SKM-1 treated with dmso at 0.1 percent for 144 hours (cell line): ENCODE data around the gene FNDC4.
"Not testable (repeated sequence)": the region's sequence is repeated elsewhere in the genome, so short reads cannot be mapped to it uniquely, and the experiment has no call there.

Experiments
- DNase-seq: peaks from one replicate; lab custom pipeline; 2025; ENCODE audit not compliant: unreplicated experiment; lab: John Stamatoyannopoulos, UW

FNDC4 gene, protein sequence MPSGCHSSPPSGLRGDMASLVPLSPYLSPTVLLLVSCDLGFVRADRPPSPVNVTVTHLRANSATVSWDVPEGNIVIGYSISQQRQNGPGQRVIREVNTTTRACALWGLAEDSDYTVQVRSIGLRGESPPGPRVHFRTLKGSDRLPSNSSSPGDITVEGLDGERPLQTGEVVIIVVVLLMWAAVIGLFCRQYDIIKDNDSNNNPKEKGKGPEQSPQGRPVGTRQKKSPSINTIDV

DNA sequence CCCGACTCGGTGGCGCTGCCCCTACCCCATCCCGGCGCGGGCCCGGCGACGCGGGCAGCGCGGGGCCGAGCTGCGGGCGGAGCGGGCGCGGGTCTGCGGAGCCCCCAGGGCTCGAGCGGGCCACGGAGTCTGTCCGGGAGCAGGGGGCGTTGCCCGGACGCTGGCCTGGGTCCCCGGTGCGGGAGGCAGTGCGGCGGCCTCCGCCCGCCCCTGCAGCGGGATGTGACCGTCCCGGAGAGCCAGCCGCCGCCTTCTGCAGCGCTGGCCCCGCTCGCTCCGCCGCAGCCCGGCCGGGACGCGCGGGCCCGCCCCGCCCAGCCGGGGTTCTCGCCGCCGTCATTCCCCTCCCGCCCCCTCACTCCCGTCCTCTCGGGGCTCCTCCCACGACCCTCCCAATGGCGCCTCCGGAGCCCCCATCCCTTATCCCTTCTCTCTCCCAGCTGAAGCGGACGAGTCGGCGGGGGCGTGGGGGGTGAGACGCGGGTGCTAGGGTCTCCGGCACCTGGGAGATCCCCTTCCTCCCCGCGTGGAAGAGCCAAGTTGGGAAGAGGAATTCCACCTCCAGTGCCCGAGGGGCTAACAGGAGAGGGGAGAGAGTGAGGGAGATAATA is at the start of gene FNDC4:
Gene FNDC4, minus strand, starts transcription at position 257 of the 611 bp plus-strand sequence. CDS start 521 bp downstream, outside the sequence.
- DNase-seq: no peak

DNA sequence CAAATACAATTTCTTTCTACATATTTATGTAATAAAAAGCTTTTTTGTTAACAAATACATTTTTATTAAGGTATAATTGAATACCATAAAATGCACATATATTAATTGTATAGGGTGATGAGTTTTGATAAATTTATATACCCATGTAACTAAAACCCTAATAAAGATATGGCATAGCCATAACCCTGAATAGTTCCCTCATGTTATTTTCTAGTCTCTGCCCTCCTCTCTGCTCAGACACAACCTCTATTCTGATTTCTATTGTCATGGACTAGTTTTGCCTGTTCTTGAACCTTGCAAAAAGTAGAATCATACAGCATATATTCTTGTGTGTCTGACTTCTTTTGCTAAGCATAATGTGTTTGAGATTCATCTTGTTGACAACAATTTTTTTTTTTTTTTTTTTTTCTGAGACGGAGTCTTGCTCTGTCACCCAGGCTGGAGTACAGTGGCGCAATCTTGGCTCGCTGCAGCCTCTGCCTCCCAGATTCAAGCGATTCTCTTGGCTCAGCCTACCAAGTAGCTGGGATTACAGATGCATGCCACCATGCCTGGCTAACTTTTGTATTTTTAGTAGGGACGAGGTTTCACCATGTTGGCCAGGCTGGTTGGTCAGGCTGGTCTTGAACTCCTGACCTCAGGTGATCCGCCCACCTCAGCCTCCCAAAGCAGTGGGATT is 49.3 kb upstream of the FNDC4 start:
- no peak for DNase-seq

DNA sequence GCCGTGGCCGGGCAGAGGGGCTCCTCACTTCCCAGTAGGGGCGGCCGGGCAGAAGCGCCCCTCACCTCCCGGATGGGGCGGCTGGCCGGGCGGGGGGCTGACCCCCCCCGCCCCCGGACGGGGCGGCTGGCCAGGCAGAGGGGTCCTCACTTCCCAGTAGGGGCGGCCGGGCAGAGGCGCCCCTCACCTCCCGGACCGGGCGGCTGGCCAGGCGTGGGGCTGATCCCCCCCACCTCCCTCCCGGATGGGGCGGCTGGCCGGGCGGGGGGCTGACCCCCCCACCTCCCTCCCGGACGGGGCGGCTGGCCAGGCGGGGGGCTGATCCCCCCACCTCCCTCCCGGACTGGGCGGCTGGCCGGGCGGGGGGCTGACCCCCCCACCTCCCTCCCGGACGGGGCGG is 44.6 kb upstream of the FNDC4 start:
- not testable (repeated sequence) for DNase-seq

DNA sequence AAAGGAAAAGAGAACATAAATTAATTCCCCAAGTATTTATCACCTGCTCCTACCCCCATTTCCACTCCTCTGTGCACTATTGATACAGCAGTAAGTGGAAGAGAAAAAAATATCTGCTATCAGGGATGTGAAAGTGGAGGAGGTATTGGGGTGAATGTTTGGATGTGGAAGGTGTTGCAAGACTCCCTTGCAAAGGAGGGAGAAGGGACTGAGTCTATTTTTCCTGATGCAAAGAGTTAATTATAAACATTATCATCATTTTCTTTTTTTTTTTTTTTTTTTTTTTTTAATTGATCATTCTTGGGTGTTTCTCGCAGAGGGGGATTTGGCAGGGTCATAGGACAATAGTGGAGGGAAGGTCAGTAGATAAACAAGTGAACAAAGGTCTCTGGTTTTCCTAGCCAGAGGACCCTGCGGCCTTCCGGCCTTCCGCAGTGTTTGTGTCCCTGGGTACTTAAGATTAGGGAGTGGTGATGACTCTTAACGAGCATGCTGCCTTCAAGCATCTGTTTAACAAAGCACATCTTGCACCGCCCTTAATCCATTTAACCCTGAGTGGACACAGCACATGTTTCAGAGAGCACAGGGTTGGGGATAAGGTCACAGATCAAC is 43.9 kb upstream of the FNDC4 start:
- DNase-seq: not testable (repeated sequence)

DNA sequence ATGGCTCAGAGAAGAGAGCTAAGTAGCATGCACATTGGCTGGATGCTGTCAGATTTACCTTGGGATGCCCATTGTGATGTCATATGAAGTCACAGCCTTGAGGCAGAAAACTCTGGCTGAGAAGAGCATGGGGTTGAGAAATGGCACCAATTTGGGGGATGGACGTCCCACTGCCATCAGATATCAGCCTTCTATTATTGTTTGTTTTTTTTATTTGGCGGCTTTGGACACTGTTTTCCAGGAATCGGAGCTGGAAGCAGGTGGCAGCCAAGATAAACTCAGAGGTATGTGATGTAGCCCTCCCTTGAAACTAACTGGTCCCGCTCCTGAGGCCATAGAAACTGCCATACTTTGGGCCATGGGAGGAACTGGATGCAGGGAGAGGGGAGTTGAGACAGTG is 42.3 kb upstream of the FNDC4 start:
- no peak for DNase-seq

DNA sequence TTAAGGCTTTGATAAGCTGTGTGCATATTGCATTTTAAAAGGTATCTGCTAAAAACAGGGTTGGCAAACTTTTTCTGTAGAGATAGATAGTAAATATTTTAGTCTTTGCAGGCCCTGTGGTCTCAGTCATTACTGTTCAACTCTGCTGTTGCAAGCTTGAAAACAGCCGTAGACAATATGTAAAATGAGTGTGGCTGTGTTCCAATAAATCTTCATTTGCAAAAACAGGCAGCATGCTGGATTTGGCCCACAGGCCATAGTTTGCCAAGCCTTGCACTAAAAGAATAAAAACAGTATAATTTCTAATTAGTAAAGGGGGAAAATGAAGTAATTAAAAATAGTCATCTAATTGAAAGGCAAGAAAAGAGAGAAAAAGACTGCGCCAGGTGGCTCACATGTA is 37.0 kb upstream of the FNDC4 start:
- DNase-seq: no peak

DNA sequence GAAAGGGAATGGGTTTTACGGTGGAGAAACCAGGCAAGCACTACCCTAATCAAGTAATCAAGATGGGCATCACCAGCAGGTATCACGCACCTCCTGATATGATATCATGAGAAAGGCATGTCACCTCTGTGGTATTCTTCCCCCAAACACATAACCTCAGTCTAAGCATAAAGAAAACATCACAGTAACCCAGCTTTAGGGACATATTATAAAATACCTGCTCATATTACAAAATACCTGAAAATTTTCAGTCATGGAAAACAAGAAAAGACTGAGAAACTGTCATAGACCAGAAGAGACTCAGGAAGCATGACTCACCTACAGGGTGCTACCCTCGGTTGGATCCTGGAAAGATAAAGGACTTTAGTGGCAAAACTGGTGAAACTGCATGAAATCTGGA is 32.2 kb upstream of the FNDC4 start:
- DNase-seq: no peak

DNA sequence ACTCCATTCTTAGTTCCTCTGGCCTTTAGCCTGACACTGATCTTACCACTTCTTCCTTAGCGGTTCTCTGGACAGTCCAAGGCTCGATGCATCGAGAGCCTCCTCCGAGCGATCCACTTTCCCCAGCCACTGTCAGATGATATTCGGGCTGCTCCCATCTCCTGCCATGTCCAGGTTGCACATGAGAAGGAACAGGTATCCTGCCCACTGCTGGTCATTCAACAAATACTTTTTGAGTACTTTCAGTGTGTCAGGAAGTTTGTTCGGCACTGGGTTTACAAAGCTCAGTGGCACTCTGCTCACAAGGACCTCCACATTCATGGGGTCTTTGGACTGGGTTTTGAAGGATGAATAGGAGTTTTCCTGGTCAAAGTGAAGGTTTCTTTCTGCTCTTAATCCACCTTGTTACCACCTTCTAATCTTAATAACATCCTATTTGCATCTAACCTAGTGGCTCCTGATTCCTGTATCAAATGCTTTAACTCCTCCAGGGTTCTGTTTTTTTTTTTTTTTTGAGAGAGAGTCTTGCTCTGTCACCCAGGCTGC is 27.5 kb upstream of the FNDC4 start:
- no peak for DNase-seq

DNA sequence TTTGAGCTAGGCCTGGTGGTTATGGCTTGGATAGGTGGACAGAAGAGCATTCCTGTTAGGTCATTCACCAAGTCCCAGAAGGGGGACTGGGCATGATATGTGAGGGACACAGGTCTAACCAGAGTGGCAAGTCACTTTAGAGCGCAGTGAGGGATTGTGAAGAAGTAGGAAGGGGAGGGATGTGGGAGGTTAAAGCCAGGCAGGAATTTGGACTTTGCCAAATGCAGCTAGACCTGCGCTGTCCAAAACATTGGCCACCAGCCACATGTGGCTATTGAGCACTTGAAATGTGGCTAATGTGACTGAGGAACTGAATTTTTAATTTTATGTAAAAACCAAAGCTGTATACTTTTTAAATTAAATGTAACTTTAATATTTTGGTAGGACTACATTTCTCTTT is 25.3 kb upstream of the FNDC4 start:
- no peak for DNase-seq

DNA sequence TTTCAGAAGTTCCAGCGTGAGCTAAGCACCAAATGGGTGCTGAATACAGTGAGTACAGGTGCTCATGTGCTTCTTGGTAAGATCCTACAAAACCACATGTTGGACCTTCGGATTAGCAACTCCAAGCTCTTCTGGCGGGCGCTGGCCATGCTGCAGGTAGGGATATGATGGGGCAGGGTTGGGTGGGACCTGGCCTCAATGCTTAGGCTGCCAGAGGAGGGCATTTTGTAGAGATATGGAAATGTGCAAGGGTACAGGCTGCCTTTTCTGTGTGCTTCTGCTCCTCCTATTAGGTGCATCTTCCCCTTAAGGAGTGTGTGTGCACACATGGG is 23.7 kb upstream of the FNDC4 start:
- no peak for DNase-seq

DNA sequence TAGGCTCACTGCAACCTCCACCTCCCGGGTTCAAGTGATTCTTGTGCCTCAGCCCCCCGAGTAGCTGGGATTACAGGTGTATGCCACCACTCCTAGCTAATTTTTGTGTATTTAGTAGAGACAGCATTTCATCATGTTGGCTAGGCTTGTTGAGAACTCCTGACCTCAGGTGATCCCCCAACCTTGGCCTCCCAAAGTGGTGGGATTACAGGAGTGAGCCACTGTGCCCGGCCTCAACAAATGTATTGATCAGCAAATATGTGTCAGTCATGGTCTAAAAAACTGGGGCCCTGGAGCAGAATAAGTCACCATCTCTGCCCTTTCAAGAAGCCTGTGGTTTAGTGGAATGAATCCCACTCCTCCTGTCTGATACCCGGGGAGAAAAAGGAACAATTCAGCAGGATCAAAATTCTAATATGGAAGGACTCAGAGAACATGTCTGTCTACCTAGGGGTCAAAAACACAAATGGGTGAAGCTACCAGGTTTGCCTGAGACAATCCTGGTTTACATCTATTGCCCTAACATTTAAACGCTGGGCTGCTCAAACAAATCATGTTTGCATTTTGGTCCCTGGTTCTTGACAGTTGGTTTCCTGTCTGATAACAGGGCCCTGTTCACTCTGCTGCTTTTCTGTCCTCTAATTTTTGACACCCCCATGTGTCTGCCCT is 23.2 kb upstream of the FNDC4 start:
- no peak for DNase-seq

DNA sequence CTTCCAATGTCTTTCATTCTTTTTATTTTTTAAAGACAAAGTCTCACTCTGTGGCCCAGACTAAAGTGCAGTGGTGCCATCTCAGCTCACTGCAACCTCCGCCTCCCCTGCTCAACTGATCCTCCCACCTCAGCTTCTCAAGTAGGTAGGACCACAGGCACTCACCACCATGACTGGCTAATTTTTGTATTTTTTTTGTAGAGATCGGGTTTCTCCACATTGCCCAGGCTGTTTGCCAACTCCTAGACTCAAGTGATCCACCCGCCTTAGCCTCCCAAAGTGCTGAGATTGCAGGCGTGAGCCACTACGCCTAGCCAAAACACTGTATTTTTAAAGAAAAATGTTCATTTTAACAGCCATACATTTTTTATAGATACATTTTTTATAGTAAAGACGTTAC is 14.3 kb upstream of the FNDC4 start:
- no peak for DNase-seq

DNA sequence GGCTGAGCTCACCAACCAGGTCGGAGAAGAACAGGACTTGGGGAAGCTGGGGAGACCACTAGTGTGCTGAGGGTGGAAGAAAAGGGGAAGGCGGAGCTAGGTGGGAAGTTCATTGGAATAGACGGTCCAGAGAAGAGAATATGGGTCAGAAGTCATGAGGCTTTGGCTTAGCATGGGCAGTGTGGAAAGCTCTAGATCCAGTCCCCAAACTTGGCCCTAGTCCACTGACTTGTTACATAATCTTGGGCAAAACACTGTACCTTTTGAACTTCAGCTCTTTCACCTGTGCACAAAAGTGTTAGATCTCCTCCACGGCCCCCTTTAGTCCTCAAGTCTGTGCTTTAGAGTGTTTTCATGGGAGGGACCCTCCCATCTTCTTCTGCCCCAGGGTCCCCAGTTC is 12.3 kb upstream of the FNDC4 start:
- DNase-seq: no peak

DNA sequence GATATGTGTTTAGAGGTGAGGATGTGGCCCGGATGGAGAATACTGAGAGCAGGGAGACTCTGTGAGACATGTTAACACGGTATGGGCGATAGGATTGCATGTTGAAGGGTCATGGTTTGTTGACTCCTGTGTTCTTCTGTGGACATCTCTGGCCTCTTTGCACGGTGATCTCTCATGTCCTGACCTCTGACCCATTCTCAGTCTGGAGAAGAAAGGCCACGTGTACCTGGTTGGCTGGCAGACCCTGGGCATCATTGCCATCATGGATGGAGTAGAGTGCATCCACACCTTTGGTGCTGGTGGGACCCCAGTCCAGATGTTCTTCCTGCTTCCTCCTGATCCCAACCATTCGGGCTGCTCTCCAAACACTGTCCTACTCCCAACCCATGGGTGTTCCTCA is 11.6 kb upstream of the FNDC4 start:
- no peak for DNase-seq

DNA sequence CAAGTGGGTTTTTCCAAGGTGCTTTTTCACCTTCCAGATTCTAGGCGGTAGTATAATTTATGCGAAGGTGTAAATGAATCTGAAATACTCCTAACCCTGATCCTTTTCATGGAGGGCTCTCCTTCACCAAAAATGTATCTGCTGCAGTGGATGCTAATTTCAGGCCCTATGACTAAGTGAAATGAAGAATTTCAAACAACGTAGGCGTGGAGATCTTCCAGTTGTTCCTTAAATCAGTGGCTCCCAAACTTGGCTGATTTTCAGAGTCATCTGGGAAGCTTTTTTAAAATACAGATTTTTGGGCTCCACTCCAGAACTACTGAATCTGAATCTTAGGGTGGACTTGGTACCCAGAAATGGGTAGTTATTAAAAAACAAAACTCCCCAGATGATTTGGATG is 7.1 kb upstream of the FNDC4 start:
- no peak for DNase-seq

DNA sequence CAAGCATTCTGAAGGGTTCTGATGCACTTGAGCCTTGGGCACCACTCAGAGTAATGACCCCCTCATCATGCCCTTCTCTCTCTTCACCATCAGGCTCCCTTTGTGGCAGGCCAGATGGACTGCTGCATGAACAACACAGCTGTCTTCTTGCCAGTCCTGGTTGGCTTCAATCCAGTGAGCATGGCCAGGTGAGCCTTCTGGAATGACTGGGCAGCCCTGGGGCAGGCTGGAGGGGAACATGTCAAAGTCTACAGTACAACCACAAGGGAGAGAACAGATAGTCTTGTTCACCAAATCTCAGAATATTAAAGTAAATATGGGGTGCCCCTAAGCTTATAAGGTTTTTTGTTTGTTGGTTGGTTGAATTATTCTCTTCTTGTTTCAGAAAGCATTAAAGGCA is 6.0 kb upstream of the FNDC4 start:
- no peak for DNase-seq

DNA sequence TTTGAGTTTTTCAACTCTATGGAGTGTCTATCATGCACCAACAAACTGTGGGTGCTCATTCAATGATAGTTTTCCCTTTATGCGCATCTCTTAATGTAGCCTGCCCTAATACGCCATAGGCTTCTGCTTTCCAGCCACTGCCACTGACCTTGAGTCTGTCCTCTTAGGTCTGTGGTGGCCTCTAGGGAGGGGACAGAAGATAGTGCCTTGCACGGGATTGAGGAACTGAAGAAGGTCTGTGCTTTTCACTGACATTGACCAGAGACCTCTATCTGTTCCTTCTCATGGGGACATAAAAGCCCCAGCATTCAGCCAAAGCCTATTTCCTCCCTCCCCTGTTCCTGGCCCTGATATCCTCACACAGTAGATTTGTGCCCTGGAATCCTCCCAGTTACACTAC is 4.0 kb upstream of the FNDC4 start:
- DNase-seq: no peak

DNA sequence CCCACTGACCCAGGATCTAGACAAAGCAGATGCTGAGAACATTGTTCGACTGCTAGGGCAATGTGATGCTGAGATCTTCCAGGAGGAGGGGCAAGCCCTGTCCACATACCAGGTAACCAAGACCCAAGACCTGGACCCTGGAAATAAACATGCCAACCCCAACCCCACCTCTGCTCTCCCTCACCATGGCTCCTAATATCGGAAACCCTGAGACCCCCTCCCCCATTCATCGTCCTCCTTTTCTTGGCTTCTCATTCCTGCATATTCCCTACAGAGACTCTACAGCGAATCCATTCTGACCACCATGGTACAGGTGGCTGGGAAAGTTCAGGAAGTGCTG is 2.3 kb upstream of the FNDC4 start:
- no peak for DNase-seq

DNA sequence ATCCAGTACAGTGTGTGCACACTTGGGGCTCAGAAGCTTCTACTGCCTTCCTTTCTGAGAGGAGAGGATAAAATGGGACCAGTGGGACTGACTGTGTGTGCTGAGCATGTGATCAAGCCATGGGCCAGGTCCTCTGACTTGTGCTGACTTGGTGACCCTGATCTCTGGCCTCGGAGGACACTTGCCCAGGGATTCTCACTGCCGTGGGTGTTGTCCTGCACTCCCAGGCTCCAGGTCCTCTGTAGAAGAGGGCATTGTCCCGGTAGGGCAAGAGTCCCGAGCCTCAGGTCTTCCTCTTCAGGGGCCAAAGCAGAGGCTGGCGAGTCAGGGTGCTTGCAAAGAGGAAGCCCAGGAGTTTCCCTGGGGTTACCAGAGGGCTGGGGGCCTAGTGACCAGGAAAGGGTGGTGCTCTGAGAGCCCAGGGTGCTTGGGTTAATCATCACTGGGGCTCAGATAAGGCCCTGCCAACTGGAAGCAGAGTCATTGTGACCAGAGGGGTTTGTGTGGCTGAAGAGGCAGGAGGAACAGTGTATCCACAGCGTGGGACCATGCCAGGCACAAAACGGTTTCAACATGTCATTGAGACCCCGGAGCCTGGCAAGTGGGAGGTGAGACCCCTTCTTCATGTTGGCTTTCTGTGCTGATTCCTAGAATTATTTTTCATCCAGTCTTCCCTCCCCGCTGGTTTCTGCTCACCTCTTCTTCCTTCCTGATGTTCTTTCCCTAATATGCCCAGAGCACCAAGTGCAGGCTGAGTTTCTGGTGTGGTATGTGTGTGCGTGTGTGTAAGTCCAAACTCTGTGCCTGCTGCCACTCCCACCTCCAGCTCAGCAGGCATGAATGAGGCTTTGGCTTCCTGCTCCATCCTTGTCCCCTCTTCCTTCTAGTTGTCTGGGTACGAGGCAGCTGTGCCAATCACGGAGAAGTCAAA is 1.6 kb upstream of the FNDC4 start, which contains the start of gene GCKR:
Gene GCKR, plus strand, starts transcription at position 483 of the 931 bp plus-strand sequence. Its CDS starts 66 bp downstream, at position 549.
- DNase-seq: peak; percentile 29

DNA sequence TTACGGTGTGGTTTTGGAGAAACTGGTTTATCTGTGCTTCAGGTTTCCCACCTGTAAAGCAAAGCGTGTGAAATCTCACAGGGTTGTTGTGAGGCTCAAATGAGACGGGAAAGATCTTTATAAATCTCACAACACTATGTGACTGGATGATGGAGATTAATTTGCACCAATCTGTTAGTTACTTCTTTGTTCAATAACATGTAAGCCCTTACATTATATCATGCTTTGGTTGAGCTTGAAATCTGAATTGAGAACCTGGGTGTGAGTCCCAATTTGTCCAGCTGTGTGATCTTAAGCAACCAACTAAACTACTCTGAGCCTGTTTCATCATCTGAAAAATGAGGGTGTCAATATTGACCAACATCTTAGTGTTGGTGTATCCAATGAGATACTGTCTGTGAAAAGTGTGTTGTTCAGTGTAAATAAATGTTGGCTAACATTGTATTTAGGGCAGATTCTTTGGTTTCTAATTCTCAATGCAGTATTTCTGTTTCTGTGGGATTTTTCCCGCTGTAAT is 898 bp upstream of the FNDC4 start:
- no peak for DNase-seq
